ENCODE data around the gene ALDH1A3.

The ALDH1A3 gene

DNA sequence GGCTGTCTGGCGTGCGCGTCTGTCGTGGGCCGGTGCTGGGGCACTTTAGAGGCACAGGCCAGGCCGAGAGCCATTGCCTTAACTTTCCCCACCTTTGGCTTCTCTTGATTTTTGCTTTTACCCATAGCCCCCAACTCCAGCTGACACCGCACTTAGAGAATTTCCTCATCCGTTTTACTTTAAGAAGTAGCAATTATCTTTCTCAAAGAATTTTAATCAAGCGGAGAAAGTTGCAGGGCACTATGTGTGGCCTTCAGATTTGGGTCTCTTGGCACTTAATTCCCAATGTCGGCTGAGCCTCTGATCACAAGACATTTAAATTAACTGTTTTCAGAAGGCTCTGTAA, 1.2 kb downstream of the ALDH1A3 start:
- DNase-seq (ENCODE audit: low read depth in 1 of 2, low spot score in 1 of 2): no peak

DNA sequence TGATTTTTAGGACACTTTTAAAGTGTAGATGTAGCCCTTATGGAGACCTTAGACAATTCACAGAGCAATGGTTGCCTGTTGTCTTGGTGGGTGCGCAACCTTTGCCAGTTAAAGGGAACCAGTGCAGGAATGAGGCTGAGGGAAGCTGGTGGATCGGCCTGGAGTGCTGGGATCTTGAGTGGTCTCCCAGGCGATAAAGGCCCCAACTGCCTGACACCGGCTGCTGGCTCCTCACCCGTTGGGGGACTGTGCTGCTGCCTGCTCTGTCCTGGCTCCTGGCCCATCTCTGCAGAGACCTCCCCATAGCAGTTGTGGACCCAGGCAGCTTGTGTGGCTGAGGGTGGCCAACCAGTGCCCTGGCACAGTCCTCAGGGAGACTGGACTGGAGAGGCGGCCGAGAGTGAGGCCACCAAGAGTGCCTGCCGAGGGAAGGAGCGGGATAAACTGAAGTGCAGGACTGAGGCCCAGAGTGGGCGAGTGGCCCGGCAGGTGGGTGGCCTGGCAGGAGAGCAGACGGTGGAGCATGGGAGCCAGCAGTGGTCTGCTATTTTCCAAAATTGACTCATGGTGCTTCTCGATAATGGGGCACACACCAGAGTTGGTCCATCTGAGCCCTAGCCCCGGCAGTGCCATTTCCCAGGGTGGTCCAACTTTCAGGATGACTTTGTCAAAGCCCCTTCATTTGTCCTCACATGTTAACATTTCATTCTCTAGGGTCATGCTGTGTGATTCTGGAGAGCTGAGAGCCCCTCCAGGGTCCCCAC, 2.1 kb downstream of the ALDH1A3 start:
- no peak for DNase-seq (ENCODE audit: low read depth in 1 of 2, low spot score in 1 of 2)

DNA sequence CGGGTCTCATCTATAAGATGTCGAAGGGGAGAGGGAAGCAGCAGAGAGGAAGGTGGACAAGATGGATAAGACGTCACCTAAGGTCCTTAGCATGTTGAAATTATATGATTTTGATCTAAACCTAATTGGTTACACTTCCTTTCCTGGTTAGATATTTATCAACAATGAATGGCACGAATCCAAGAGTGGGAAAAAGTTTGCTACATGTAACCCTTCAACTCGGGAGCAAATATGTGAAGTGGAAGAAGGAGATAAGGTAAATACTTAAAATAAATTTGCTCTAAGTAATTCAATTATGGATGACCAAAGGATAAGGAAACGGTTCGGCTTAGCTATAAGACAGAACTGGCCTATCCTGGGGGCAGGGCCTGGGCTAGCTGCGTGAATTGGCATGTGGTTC, 5.5 kb downstream of the ALDH1A3 start:
- DNase-seq (ENCODE audit: low read depth in 1 of 2, low spot score in 1 of 2): no peak

DNA sequence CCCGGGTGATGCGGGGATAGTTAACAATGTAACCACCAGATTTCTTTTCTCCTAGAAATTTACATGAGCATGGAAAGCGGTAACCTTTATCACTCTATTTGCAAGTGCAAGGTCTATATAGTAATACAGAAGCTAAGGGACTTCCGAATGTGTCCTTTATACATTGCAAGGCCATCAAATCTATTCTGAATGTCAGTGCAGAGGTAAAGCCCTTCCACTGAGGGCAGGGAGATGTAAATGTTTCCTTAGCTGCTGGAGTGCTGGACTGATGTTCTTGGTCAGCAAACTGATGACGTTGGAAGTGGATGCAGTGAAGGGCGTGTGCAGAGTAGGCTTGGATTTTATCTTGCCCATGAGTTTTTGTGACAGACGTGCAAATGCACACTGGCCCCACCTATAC, 6.2 kb downstream of the ALDH1A3 start:
- no peak for DNase-seq (ENCODE audit: low read depth in 1 of 2, low spot score in 1 of 2)

DNA sequence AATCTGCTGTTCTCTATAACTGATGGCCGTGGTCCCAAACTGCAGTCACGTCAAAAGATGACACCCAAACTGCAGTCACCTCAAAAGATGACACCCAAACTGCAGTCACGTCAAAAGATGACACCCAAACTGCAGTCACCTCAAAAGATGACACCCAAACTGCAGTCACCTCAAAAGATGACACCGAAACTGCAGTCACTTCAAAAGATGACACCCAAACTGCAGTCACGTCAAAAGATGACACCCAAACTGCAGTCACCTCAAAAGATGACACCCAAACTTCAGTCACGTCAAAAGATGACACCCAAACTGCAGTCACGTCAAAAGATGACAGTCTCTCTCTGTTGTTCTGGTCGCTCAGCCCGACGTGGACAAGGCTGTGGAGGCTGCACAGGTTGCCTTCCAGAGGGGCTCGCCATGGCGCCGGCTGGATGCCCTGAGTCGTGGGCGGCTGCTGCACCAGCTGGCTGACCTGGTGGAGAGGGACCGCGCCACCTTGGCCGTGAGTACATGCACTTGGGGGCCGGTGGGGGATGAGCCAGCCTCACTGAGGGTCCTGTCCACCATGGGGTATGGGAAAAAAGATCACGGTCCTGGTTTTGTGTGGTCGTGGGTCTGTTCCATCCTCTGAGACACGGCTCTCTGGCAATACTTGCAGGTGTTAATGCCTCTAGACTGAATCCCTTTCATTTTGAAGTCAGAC, 7.7 kb downstream of the ALDH1A3 start:
- DNase-seq (ENCODE audit: low read depth in 1 of 2, low spot score in 1 of 2): no peak

DNA sequence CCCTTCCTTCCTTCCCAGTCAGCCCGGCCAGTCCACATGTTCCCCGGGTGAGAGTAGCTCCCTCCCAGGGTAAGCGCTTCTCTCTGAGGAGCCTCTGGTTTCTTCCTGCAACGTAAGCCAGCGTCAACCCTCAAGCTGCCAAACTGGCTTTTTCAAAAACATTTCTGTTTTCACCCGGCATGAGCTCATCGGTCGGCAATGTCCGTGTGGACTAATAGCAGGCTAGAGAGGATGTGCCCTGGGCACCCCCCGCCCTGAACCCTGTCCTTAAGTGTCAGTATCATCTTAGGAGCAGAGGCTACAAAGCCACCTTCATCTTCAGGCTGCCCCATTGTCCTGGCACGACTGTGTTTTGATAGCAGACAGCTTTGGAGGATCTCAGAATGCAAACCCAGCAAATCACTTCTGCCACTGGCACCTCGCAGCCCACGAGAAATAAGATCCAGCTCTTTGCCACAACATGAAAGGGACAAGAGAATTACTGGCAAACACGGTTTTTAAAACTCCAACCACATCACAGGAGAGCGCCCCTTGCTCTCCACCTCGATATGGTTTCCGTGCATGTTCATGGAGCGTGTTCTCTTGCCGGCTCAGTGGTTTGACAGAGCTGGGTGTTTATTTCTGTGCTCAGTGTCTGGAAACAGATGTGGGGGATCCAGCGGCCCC, 9.9 kb downstream of the ALDH1A3 start:
- no peak for DNase-seq (ENCODE audit: low read depth in 1 of 2, low spot score in 1 of 2)

DNA sequence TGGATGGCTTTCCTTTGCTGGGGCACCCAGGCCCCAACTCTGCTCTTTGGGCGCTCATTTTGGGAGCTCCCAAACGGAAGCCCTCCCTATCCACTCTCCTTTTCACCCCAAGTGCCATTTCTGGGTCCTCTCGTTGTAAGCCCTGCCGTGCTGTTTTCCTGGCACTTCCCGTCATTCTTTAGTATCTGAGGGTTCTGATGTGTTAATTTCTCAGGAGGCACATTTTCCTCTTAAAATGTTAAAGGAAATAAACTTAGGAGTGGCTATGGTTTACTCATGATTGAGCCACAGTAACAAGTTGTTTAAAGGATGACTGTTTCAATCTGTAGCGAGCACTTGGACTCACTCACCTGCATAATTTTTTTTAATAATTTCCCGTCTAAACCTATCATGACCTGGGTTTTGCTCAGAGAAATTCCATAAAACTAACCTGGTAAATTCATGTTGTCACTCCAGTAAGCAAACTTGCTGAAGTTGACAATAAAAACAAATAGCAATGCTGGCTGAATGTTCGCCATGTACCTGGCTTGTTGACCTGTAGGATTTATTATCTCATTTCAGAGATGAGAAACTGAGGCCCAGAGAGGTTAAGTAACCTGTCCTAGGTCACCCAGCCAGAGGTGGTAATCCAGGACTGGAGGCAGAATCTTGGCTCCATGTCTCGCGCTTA, 10.6 kb downstream of the ALDH1A3 start:
- no peak for DNase-seq (ENCODE audit: low read depth in 1 of 2, low spot score in 1 of 2)

DNA sequence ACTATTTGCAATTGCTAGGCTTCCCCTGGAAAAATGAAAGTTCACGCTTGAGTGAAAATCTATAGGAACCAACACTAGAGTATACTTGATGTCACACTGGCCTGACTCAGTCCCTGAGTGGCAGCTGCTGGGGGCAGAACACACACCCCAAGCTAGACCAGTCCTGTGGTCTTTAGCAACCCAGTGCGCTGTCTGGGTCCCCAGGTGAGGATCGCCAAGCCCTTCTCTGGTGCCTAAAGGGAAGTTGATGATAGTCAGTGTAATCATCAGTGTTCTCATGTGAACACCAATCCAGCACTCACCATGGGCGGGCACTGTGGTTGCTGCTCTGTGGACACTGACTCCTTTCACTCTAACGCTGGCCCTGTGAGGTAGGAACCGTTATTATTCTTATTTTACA, 11.2 kb downstream of the ALDH1A3 start:
- no peak for DNase-seq (ENCODE audit: low read depth in 1 of 2, low spot score in 1 of 2)

GRCh38 chr15:100891307-100892012, 11.8 kb downstream of the ALDH1A3 start:
- DNase-seq (ENCODE audit: low read depth in 1 of 2, low spot score in 1 of 2): no peak

- no peak for DNase-seq (ENCODE audit: low read depth in 1 of 2, low spot score in 1 of 2)
Observed at GRCh38 chr15:100892013-100892355, 12.4 kb downstream of the ALDH1A3 start.

- DNase-seq (ENCODE audit: low read depth in 1 of 2, low spot score in 1 of 2): no peak
Observed at GRCh38 chr15:100893261-100893963, 13.8 kb downstream of the ALDH1A3 start.

- no peak for DNase-seq (ENCODE audit: low read depth in 1 of 2, low spot score in 1 of 2)
Observed at GRCh38 chr15:100893964-100894295, 14.3 kb downstream of the ALDH1A3 start.

- no peak for DNase-seq (ENCODE audit: low read depth in 1 of 2, low spot score in 1 of 2)
Observed at GRCh38 chr15:100895721-100896120, 16.1 kb downstream of the ALDH1A3 start.

- DNase-seq (ENCODE audit: low read depth in 1 of 2, low spot score in 1 of 2): no peak
Observed at GRCh38 chr15:100897221-100898151, 17.9 kb downstream of the ALDH1A3 start.

GRCh38 chr15:100898152-100898490, 18.5 kb downstream of the ALDH1A3 start:
- no peak for DNase-seq (ENCODE audit: low read depth in 1 of 2, low spot score in 1 of 2)

- no peak for DNase-seq (ENCODE audit: low read depth in 1 of 2, low spot score in 1 of 2)
Observed at GRCh38 chr15:100898661-100899462, 19.2 kb downstream of the ALDH1A3 start.

GRCh38 chr15:100899601-100900000, 20.0 kb downstream of the ALDH1A3 start:
- no peak for DNase-seq (ENCODE audit: low read depth in 1 of 2, low spot score in 1 of 2)

- DNase-seq (ENCODE audit: low read depth in 1 of 2, low spot score in 1 of 2): no peak
Observed at GRCh38 chr15:100900136-100900794, 20.6 kb downstream of the ALDH1A3 start.

GRCh38 chr15:100900795-100901169, 21.2 kb downstream of the ALDH1A3 start:
- DNase-seq (ENCODE audit: low read depth in 1 of 2, low spot score in 1 of 2): no peak
